Hepatic stellate cell (primary cell): ENCODE data around the gene CCDC121.
"Not testable (repeated sequence)": the region's sequence is repeated elsewhere in the genome, so short reads cannot be mapped to it uniquely, and the experiment has no call there.

Source experiments
- DNase-seq: peaks from one replicate; pipeline ENCODE4 v3.0.0; 2011; ENCODE audit warnings: low spot score

The CCDC121 gene

DNA sequence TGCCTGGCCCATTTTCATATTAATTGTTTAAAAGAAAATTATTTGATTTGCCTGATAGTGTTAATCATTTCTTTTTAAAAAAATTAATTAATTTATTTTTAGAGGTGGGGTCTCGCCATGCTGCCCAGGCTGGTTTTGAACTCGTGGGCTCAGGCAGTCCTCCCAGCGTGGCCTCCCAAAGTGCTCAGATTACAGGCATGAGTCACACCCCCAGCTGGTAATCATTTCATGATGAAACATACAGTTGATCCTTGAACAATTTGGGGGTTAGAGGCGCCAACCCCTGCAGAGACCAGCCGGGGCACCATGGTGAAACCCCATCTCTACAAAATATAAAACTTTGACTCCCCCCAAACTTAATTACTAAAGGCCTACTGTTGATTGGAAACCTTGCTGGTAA lies 8.0 kb upstream of the CCDC121 start:
- DNase-seq: no peak

- no peak for DNase-seq
Observed at GRCh38 chr2:27634291-27634690, 5.5 kb upstream of the CCDC121 start.

- DNase-seq: not testable (repeated sequence)
Observed at GRCh38 chr2:27630257-27630656, 1.4 kb upstream of the CCDC121 start.

- peak; percentile 47 for DNase-seq
Observed at GRCh38 chr2:27627963-27628766, 647 bp downstream of the CCDC121 start.

DNA sequence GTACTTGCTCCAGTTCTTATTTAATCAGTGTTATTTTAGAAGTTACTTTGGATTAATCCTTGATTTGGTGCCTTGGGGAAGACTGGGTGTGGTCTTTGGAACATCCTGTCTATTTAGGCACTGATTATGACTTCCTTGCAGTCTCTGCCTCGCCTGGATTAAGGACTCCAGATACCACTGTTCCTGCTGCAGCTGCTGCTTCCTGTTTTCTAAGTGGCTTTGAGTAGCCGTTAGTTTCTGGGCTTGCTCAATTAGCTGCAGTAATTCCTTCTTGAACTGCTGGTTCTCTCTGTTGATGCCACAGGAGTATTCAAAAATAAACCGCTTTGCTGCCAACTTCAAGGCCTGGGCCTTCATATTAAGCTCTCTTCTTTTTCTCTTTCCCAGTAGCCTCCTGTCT lies 1.9 kb downstream of the CCDC121 start:
- DNase-seq: not testable (repeated sequence)

- not testable (repeated sequence) for DNase-seq
Observed at GRCh38 chr2:27626323-27626722, 2.5 kb downstream of the CCDC121 start.

- DNase-seq: no peak
Observed at GRCh38 chr2:27624943-27625342, 3.9 kb downstream of the CCDC121 start.

- DNase-seq: peak; percentile 55
Observed at GRCh38 chr2:27622921-27623384, 5.9 kb downstream of the CCDC121 start.

DNA sequence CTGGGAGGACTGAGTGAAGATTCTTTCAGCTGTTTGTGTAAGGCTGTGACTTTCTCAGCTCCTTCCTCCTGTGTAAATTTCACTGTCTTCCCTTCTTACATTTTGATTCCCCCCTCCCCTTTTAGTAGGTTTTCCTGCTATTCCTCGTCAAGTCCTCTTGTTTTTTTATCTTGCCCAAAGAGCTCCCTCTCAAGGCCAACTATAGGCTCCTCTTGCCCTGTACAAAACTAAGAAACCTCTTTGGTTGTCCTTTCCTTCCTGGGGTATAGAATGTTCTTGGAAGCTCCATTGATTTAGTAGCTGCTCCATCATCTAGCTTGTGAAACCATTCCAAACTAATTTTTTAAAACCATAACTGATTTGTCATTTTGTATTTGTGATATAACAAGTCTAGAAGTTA lies 7.3 kb downstream of the CCDC121 start:
- DNase-seq: no peak

DNA sequence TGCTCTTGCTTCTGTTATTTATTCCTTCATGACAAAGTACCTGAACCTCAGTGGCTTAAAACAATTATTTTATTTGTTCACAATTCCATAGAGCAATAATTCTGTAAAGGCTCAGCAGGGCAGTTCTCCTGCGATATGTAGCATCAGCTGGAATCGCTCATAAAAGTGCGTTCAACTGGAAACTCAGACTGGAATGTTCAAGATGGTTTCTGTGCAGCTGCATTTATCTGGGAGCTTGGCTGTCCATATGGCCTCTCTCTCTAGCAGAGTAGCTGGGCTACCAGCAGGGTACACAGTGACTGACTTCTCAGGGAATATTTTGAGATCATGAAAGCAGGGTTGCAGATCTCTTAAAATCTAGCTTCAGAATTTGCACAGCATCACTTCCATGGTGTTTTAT lies 13.5 kb downstream of the CCDC121 start:
- no peak for DNase-seq

DNA sequence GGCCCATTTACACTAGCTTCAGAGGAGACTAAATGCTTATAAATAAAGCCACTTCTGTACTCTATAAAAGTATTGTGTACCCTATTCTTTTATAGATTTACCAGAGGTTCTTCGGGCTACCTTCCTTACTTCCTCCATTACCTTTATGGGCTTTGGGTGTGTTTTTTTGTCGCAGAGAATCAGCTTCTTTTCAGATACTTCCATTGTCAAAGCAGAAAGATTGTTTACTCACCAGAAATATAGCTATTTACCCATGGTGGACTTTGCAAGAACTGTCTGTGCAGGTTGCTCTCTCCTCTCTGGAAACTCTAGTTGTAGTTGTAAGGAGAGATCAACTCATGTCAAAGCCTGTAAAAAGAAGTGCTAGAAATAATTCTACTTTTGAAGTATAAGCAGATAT lies 14.8 kb downstream of the CCDC121 start:
- no peak for DNase-seq

DNA sequence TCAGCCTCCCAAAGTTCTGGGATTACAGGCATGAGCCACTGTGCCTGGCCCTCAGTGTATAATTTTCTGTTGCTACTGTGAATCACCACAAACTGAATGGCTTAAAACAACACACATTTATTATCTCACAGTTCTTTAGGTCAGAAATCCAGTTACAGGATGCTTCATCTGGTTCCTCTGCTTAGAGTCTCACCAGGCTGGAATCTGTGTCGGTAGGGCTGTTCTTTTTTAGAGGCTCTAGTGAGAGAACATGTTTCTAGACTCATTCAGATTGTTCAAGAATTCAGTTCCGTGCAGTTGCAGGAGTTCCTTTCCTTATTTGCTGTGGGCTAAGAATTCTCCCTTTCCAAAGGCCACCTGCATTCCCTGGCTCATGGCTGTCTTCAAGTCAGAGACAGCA lies 22.2 kb downstream of the CCDC121 start:
- DNase-seq: peak; percentile 60

GRCh38 chr2:27596627-27597026 lies 32.2 kb downstream of the CCDC121 start:
- no peak for DNase-seq

- not testable (repeated sequence) for DNase-seq
Observed at GRCh38 chr2:27595412-27595811, 33.4 kb downstream of the CCDC121 start.

GRCh38 chr2:27594020-27594703 lies 34.6 kb downstream of the CCDC121 start:
- DNase-seq: not testable (repeated sequence)

- DNase-seq: no peak
Observed at GRCh38 chr2:27593240-27593639, 35.6 kb downstream of the CCDC121 start.

- DNase-seq: peak; percentile 26
Observed at GRCh38 chr2:27591745-27592144, 37.1 kb downstream of the CCDC121 start.

DNA sequence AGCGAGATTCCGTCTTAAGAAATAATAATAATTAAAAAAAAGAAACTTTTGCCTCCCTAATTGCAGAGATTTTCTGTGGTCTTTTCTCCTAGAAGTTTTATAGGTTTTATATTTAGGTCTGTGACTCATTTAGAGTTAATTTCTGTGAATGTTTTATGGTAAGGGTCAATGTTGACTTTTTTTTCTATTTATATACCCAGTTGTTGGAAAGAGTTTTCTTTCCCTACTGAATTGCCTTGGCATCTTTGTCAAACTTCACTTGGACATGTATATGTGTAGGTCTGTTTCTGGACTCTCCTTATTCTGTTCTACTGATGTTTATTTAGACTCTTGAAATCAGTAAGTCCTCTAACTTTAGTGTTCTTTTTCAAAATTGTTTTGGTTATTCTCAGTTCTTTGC lies 40.5 kb downstream of the CCDC121 start:
- DNase-seq: no peak

DNA sequence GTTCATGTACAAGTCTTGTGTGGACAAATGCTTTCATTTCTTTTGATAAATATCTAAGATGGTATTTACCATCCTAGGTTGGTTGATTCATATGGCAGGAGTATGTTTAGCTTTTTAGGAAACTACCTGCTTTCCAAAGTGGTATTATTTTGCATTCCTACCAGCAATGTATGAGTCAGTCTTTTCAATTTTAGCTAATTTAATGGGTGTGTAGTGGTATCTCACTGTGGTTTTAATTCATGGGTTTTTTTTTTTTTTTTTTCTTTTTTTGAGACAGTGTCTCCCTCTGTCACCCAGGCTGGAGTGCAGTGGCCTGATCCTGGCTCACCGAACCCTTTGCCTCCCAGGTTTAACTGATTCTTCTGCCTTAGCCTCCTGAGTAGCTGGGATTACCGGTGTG lies 41.8 kb downstream of the CCDC121 start:
- DNase-seq: no peak

DNA sequence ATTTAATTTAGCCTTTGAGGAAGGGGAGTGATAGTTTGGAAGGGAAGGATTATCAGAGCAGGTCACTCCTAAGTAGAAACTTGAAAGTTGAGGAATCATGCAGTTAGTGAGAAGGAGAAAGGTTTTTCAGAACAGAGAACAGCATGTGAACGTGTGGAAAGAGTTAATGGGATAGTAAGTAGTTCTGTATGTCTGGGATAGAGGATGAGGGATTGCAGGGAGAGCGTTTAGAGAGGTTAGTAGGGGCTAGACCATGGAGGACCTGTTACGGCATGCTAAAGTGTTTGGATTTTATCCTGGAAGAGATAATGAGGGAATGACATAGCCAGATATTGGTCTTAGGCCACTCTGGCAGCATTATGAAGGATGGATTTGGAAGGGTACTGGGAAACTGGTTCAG lies 44.2 kb downstream of the CCDC121 start:
- DNase-seq: no peak

- no peak for DNase-seq
Observed at GRCh38 chr2:27583390-27583915, 45.4 kb downstream of the CCDC121 start.

DNA sequence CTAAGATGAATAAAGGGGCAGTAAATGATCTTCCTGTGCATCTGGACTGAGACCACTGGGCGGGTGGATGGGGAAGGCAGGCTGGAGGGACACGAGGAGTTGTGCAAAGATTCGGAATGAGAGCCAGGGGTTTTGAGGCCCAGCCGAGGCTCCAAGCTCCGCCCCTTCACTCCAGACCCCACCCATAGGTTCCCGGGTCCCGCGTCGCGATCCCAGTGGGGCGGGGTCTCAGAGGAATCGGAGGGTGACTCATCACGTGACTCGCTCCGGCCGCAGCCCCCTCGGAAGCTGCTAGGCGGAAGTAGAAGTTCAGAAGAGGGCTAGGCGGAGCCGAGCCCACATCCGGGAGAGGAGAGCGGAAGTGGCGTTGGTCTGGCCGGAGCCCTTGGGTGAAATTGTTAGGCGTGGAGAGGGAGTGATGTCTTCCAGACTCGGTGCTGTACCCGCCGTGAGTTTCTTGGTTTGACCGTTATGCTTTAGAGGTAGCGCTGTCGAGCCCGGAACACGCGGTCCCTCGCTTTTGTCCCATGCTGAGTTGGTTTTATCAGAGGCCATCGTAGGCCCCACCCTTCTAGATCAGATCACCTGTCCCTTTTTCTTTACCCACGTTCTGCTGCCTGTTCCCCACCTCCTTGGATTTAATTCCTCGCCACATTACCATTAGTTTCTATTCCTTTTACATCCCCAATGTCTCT lies 46.0 kb downstream of the CCDC121 start, which contains the start of gene ZNF512:
ZNF512 (plus strand) TSS at position 348 of the 695 bp plus-strand sequence; CDS start at position 419, 71 bp downstream.
- DNase-seq: peak; percentile 87
